Neural progenitor cell (in vitro differentiated cells): ENCODE measurements around the gene NSUN3. TPM values are rescaled to one million over a fixed set of nuclear protein-coding genes. Genes with fewer than 3 reads are reported as not detected.

Source experiments
- DNase-seq: peaks from one replicate; pipeline ENCODE4 v3.0.0-alpha.2; 2016; ENCODE audit warnings: low spot score
- H2AFZ ChIP-seq: fragments of 200-600 bp; sonication (generic); replicated peaks from 2 replicates; pipeline ENCODE4 v1.6.1; 2016; ENCODE audit warnings: antibody characterized with exemption
- H3F3A ChIP-seq: fragments of 200-600 bp; sonication (generic); 2 replicates; pipeline ENCODE4 v1.6.1; 2016; ENCODE audit warnings: antibody characterized with exemption, low read depth
- H3K27ac ChIP-seq: fragments of 200-600 bp; sonication (generic); 2 replicates; pipeline ENCODE4 v1.5.1; 2016; ENCODE audit warnings: mild to moderate bottlenecking
- H3K27me3 ChIP-seq: fragments of 200-600 bp; sonication (generic); 2 replicates; pipeline ENCODE4 v1.6.1; 2016; ENCODE audit warnings: mild to moderate bottlenecking, moderate library complexity
- H3K36me3 ChIP-seq: fragments of 200-600 bp; sonication (generic); 2 replicates; pipeline ENCODE4 v1.5.1; 2016
- H3K4me1 ChIP-seq: fragments of 200-600 bp; sonication (generic); 2 replicates; pipeline ENCODE4 v1.6.1; 2016; ENCODE audit warnings: mixed run types
- H3K4me2 ChIP-seq: fragments of 200-600 bp; sonication (generic); 2 replicates; pipeline ENCODE4 v1.6.1; 2016
- H3K4me3 ChIP-seq: fragments of 200-600 bp; sonication (generic); 2 replicates; pipeline ENCODE4 v1.5.1; 2016
- H3K79me2 ChIP-seq: fragments of 200-600 bp; sonication (generic); 2 replicates; pipeline ENCODE4 v1.6.1; 2016; ENCODE audit warnings: low read depth
- H3K9ac ChIP-seq: fragments of 200-600 bp; sonication (generic); 2 replicates; pipeline ENCODE4 v1.6.1; 2016
- H3K9me3 ChIP-seq: fragments of 200-600 bp; sonication (generic); 2 replicates; pipeline ENCODE4 v1.5.1; 2016; ENCODE audit warnings: low read depth
- H4K20me1 ChIP-seq: fragments of 200-600 bp; sonication (generic); 2 replicates; pipeline ENCODE4 v1.6.1; 2016; ENCODE audit warnings: low read depth
- H3K27ac Mint-ChIP-seq: 3 replicates; pipeline ENCODE4 v1.8.0; 2021; ENCODE audit warnings: mixed read lengths
- H3K27me3 Mint-ChIP-seq: 2 replicates; pipeline ENCODE4 v1.8.0; 2022; ENCODE audit warnings: low read depth, mild to moderate bottlenecking, inconsistent platforms, moderate library complexity, mixed read lengths; ENCODE audit not compliant: insufficient read depth
- H3K36me3 Mint-ChIP-seq: 3 replicates; pipeline ENCODE4 v1.8.0; 2021; ENCODE audit warnings: mixed read lengths
- H3K4me1 Mint-ChIP-seq: 3 replicates; pipeline ENCODE4 v1.8.0; 2021; ENCODE audit warnings: mixed read lengths
- H3K4me3 Mint-ChIP-seq: 3 replicates; pipeline ENCODE4 v1.8.0; 2021; ENCODE audit warnings: mild to moderate bottlenecking, moderate library complexity, mixed read lengths
- H3K9me3 Mint-ChIP-seq: 3 replicates; pipeline ENCODE4 v1.8.0; 2020; ENCODE audit warnings: mixed read lengths
- CTCF ChIP-seq: fragments of 200-600 bp; sonication (generic); IDR thresholded peaks from 2 replicates; pipeline ENCODE4 v1.5.1; 2017; ENCODE audit warnings: antibody characterized with exemption, mild to moderate bottlenecking
- EZH2 ChIP-seq: fragments of 200-600 bp; sonication (generic); IDR thresholded peaks from 2 replicates; pipeline ENCODE4 v1.6.1; 2017; ENCODE audit warnings: antibody characterized with exemption, mild to moderate bottlenecking, moderate library complexity
- EZH2phosphoT487 ChIP-seq: fragments of 200-600 bp; sonication (generic); IDR thresholded peaks from 2 replicates; pipeline ENCODE4 v1.6.1; 2017; ENCODE audit warnings: antibody characterized with exemption
- total RNA-seq: library from RNA; depleted of rRNA; stranded (reverse); fragments of >200 nt; gene quantifications from 2 replicates; pipeline ENCODE4 v1.2.3, GENCODE V29; 2015; ENCODE audit warnings: low replicate concordance

Gene NSUN3
- total RNA-seq, 1 donor from 2014 or later = 22.3 TPM

GRCh38 chr3:94046533-94046932, 16.3 kb upstream of the NSUN3 start:
- H3K36me3 Mint-ChIP-seq = peaks cover 23% of the 10 kb centered on the region
- DNase-seq = no peak
- no peak overlapping the region for H3K4me2 ChIP-seq
- H3K27ac ChIP-seq = no peak overlapping the region
- peaks cover 3% of the 10 kb centered on the region for H3K9me3 ChIP-seq
- no peaks in the 10 kb centered on the region for H3K79me2 ChIP-seq
- no peak overlapping the region for H3K9ac ChIP-seq
- H3K4me3 ChIP-seq = no peak overlapping the region
- H4K20me1 ChIP-seq = no peaks in the 10 kb centered on the region
- no peaks in the 10 kb centered on the region for H3K27me3 ChIP-seq
- H3K9me3 Mint-ChIP-seq = peaks cover 15% of the 10 kb centered on the region
- H3K27ac Mint-ChIP-seq = no peak overlapping the region
- H3K27me3 Mint-ChIP-seq = no peaks in the 10 kb centered on the region
- H3K36me3 ChIP-seq = peaks cover 4% of the 10 kb centered on the region
- H2AFZ ChIP-seq = no peak overlapping the region
- TF ChIP-seq CTCF = no peak
- no peak for TF ChIP-seq EZH2
- no peak for TF ChIP-seq EZH2phosphoT487
- H3K4me1 Mint-ChIP-seq = no peaks in the 10 kb centered on the region
- no peak overlapping the region for H3K4me3 Mint-ChIP-seq
- peaks cover 8% of the 10 kb centered on the region for H3F3A ChIP-seq
- H3K4me1 ChIP-seq = no peaks in the 10 kb centered on the region

- no peaks in the 10 kb centered on the region for H3K27me3 ChIP-seq
- H3K9me3 ChIP-seq = no peaks in the 10 kb centered on the region
- no peaks in the 10 kb centered on the region for H3K4me1 ChIP-seq
- no peaks in the 10 kb centered on the region for H3K4me1 Mint-ChIP-seq
- H3K9ac ChIP-seq = no peak overlapping the region
- H3K27ac ChIP-seq = no peak overlapping the region
- no peaks in the 10 kb centered on the region for H3K79me2 ChIP-seq
- no peak for DNase-seq
- no peaks in the 10 kb centered on the region for H4K20me1 ChIP-seq
- H3K36me3 Mint-ChIP-seq = peaks cover 14% of the 10 kb centered on the region
- no peak overlapping the region for H3K4me3 Mint-ChIP-seq
- peaks cover 7% of the 10 kb centered on the region for H3K9me3 Mint-ChIP-seq
- no peak overlapping the region for H3K27ac Mint-ChIP-seq
- H3K4me2 ChIP-seq = no peak overlapping the region
- H2AFZ ChIP-seq = no peak overlapping the region
- no peaks in the 10 kb centered on the region for H3F3A ChIP-seq
- H3K27me3 Mint-ChIP-seq = no peaks in the 10 kb centered on the region
- H3K4me3 ChIP-seq = no peak overlapping the region
- H3K36me3 ChIP-seq = no peaks in the 10 kb centered on the region
- TF ChIP-seq EZH2 (no peak), EZH2phosphoT487 (no peak), CTCF (no peak)
Observed at GRCh38 chr3:94049267-94049666, 13.6 kb upstream of the NSUN3 start.

- Mint-ChIP-seq H3K27me3 (no peaks in the 10 kb centered on the region), H3K36me3 (peaks cover 6% of the 10 kb centered on the region), H3K4me1 (no peaks in the 10 kb centered on the region), H3K27ac (no peak overlapping the region), H3K9me3 (no peaks in the 10 kb centered on the region), H3K4me3 (no peak overlapping the region)
- Histone ChIP-seq H3F3A (no peaks in the 10 kb centered on the region), H3K36me3 (no peaks in the 10 kb centered on the region), H3K27me3 (no peaks in the 10 kb centered on the region), H3K4me1 (no peaks in the 10 kb centered on the region), H3K4me2 (no peak overlapping the region), H3K9ac (no peak overlapping the region), H3K9me3 (no peaks in the 10 kb centered on the region), H4K20me1 (no peaks in the 10 kb centered on the region), H2AFZ (no peak overlapping the region), H3K79me2 (no peaks in the 10 kb centered on the region), H3K27ac (no peak overlapping the region), H3K4me3 (no peak overlapping the region)
- TF ChIP-seq CTCF (no peak), EZH2phosphoT487 (no peak), EZH2 (no peak)
- no peak for DNase-seq
Observed at GRCh38 chr3:94050546-94050945, 12.3 kb upstream of the NSUN3 start.
